NCI-H748 (cell line): ENCODE data around the gene LINC00632.
"Not testable (repeated sequence)": the region's sequence is repeated elsewhere in the genome, so short reads cannot be mapped to it uniquely, and the experiment has no call there.

Source experiments
- DNase-seq: peaks from one replicate; lab custom pipeline; 2025; ENCODE audit not compliant: unreplicated experiment; lab: John Stamatoyannopoulos, UW

Gene LINC00632

DNA sequence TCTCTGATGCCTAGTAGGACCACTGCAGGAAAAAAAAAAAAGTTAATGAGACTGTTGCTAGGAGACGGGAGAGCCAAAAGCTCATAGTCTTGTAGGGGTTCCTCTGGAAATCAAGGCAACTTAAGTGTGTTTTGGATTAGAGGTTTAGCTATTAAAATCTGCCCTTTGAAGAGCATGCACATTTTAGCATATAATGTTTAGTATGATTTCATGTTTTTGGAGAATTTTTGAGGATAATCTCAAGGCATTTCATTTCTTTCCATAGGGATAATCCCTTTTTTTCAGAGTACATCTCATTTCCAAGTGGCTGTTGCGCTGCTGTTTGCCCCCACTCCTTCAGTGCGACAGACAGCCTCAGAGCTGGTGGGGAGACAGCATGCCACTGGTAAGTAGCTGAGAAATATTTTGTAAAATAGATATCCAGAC is at the start of gene LINC00632:
Gene LINC00632, plus strand, starts transcription at position 339 of the 426 bp plus-strand sequence.
- peak; percentile 78 for DNase-seq

DNA sequence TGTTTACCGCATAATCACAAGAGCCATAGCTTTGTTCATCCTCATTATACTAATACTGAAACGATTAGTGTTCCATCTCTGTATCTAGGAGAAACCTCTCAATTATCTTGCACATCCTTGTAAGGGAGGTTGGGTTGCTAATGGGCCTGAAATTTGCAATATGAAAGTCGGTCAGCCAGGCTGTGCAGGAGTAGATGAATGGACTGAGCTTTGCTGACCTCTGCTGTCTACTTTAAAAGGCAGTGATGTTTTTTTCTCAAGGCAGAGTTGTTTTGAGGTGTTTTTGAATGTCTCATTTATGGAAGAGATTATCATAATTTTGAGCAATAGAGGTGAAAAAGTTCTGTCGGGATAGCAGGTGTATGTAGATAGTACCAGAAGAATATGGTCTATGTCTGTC is 47.9 kb upstream of the LINC00632 start:
- peak; percentile 75 for DNase-seq

DNA sequence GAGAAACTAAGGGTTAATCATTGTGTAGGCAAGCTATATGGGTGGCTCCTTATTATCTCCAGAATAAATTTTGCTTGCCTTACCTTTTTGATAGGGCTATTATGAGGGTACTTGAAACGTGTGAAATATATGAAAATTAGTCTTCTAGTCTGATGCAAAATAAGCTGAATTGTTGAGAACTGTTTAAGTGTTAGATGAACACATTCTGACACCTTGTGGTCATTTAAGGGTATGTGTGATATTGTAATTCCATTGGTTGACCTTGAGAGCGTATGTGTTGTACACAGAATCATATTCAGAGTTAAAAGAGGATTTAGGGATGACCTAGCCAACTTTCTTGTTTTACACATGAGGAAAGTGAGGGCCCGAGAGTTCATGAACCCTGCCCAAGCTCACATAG is 44.6 kb upstream of the LINC00632 start:
- DNase-seq, result peak; percentile 35

DNA sequence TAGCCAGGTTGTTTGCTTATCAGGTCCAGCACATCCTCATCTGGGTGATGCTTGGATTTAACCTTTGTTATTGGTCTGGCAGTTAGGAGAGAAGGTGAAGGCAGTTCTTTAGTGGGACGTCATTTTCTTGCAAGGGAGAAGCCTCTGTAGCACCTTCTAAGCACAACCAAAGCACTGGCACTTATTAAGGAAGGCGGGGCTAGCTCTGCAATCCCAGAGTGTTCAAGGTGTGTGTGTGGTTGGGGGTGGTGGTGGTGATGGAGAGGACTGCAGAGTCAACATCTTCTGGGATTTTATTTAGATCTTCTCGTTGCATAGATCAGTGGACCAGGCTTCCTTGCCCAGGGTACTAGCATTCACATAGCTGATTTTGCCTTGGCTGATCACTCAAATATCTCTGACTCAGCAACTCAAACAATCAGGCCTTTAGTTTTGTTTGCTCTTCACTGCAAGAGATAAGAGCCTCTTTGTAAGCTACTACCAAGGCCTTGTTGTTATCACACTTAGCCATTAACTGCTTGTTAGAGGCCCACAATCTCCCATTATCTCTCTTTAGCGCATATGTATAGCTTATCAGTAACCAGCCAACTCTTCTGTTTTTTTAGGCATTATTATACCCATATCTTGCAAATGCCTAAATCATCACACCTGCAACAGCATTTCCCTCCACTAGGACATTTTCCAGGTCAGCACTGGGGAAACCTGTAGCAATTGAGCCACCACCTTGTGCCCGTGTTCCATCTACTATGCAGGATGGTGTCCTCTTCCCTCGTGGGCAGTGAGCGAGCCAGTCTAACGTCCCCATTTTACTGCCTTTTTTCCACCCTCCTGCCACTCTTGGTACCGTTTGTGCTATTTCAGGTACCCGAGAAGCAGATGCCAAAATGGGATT is 36.5 kb upstream of the LINC00632 start:
- DNase-seq, result peak; percentile 91

DNA sequence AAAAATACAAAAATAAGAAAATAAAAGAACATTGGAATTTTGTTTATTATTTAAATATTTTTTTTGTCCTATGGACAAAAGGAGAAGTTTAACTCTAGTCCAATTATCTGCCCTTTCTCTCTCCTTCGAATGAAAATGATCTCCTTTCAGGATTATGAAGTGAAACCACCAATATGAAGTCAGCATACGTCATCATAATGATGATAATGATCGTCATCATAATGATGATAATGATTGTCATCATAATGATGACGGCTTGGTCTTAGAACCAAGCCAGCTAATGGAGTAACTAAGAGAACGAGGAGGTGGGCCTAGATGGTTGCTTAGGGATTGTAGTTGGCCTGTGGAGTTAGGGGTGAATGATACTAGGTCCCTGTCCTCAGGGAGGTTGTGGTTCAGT is 21.9 kb upstream of the LINC00632 start:
- no peak for DNase-seq

DNA sequence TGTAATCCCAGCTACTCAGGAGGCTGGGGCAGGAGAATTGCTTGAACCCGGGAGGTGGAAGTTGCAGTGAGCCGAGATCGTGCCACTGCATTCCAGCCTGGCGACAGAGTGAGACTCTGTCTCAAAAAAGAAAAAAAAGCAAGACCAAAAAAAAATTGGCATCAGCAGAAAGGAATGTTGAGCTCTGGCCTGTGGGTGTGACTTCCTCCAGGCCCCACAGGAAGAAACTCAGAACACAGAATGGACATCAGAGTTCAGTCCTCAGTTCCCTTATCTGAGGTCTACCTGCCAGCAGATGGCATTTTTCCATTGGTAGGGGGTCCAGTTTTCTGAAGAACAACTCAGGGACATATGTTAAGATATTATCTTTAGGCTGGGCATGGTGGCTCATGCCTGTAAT is 18.0 kb upstream of the LINC00632 start:
- DNase-seq, result not testable (repeated sequence)

DNA sequence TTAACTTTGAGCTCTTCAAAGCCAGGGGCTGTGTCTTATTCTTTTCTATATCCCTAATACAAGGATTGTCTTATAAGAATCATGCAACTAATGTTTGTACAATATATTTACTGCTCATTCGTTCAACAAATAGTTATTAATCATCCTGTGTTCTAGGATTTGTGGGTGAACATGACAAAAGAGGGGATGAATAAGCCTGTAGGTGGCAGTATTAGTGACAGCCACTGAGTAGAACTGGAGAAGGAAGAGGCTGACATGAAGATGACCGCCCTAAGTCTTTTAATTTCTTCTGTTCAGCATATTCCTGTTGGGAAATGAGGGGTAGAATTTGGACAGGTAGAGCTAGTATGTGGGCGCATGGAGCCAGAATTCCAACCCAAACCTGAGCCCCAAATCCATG is 11.9 kb upstream of the LINC00632 start:
- DNase-seq, result peak; percentile 16

DNA sequence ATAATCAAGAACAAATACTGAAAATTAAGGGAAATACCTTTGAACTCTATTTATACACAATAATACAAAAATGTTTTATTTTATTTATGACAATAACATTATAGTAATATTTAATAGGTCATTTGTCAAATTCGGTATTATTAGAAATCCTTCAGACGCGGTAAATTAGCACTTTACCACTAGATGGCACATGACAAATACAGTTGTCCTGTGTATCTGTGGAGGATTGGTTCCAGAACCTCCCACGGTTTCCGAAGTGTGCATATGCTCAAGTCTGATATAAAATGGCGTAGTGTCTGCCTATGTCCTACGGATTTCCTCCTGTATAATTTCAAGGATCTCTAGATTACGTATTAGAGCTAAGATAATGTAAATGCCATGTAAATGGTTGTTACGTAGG is 8.1 kb upstream of the LINC00632 start:
- DNase-seq, result peak; percentile 68

DNA sequence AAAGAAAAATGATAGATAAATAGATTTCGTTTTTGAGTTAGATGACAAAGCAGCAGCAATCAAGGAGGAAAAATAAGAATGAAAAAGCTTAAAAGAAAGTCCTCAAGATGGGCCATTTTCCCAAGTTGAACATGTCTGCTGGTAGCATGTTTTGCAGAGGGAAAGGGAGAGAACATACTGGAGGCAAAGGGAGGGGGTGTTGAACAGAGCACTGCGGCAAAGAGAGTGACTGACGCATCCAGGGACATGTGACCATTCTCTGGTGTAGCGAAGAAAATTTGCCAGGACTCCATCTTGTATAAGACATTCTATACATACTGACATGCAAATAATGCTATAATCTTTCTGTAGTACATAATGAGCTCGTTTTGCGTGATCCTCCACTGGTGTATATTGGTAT is 1.2 kb downstream of the LINC00632 start:
- DNase-seq, result peak; percentile 89

DNA sequence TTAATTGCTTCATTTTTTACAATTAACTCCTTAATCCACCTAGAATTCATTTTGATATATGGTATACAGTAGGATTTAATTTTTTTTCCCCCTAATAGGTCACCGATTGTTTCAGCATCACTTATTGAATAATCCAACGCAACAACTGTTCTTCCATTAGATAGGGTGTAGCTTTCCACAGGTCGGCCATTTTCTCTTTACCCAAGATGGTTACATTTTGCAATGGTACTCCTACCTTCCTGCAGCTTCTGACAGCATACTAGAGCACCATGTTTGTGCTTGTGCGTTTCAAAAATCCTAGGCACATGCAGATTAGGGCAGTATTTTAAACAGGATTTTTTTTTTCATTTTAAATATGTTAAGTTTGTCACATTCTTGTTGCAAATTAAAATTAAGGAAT is 2.3 kb downstream of the LINC00632 start:
- DNase-seq, result peak; percentile 72

DNA sequence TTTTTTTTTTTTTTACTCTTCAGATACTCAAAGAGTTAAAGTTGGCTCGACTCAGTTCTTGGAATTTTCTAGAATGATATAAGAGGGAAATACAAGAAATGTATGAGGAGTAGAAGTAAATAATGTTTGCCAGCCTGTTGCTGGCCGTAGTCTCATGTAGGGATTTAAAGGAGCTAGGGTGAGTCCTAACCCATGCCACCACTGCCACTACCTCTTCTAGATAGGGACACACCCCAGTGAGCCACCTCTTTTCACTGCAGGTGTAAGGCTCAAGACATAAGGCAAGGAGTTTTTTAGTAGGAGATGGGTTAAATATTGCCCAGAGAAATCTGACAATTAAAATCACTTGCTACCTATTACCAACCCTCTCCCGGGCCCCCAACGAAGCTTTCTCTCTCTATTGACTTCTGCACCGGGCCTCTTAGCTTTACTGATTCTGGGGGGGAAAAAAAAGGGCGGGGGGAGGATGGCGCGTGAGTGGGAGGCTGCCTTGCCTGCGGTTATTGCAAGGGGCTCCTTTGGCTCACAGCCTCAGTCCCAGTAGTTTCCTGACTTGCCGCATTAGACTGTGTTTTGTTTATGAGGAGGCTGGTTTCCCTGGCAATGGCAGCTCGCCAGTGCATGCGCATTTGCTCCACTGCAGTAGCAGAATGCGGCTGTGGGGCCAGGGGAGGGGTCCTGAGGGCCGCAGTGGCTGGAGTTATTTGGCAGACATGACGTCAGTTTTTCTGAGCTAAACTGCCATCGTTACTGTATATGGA is 3.0 kb downstream of the LINC00632 start:
- peak; percentile 86 for DNase-seq

DNA sequence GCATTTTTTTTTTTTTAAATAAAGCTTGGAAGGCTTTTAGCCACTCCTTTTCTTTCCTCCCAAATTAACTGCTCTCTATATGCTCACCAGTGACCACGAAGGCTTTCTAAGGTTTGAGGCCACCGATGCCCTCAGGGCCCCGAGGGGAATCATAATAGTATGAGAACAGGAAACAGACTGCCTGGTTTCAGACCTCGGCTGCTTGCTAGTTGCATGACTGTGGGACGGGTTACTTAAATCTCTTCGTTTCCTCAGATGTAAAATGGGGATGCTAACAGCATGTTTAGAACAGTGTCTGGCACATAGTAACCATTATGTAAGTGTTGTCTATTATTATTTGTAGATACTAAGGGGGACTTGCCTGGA is 3.6 kb downstream of the LINC00632 start:
- no peak for DNase-seq

DNA sequence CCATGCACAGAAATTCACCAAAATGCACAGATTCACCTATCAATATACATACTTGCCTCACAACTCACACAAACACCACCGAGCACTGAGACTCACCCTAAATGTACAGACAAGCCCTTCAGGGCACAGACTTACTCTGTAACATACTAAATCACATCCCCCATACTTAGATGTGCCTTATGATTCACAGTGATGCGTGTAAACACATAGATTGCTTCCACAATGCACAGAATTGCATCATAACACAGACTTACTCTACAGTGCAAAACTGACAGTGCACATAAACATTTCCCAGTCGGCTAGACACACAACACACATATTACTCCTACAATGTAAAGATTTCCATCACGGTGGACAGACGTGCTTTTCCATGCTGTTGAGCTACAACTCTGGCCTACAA is 6.2 kb downstream of the LINC00632 start:
- no peak for DNase-seq

DNA sequence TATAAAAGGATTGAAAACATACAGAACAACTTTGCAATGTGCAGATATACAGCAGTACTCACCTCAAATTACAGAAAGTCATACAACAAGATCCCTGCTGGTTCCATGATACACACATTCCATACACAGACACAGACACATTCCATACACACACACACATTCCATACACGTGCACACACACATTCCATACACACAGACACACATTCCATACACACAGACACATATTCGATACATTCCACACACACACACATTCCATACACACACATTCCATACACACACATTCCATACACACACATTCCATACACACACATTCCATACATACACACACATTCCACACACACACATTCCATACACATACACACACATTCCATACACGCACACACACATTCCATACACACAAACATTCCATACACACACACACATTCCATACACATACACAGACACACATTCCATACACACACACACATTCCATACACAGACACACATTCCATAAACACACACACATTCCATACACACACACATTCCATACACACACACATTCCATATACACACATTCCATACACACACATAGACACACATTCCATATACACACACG is 13.7 kb downstream of the LINC00632 start:
- DNase-seq, result no peak

DNA sequence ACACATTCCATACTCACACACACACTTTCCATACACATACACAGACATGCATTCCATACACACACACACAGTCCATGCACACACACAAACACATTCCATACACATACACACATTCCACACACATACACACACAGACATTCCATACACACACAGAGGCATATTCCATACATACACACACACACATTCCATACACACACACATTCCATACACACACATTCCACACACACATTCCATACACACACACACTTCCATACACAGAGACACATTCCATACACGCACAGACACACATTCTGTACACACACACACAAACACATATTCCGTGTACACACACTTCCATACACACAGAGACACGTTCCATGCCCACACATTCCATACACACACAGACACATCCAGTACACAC is 14.8 kb downstream of the LINC00632 start:
- DNase-seq, result no peak

DNA sequence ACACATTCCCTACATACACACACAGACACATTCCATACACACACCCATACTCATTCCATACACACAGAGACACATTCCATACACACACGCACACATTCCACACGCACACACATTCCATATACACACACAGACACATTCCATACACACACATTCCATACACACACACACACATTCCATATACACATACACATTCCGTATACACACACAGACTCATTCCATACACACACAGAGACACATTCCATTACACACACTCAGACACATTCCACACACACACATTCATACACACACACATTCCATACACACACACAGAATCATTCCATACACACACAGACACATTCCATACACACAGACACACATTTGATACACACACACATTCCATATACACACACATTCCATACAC is 15.2 kb downstream of the LINC00632 start:
- no peak for DNase-seq

DNA sequence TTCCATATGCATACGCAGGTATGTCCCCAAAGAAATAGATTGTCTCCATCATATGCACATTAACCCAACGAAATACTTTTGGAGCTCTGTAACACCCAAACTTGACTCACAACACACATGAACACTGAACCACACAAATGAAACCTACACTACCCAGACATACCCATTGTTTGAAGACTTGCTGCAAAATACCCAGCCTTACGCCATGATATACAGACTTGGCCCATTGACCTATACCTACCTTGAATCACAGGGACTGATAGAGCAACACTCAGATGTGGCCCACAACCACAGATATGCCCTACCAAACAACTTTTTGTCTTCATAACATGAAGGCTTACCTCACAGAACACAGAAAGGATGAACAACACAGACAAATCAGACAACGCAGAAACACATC is 15.9 kb downstream of the LINC00632 start:
- no peak for DNase-seq

DNA sequence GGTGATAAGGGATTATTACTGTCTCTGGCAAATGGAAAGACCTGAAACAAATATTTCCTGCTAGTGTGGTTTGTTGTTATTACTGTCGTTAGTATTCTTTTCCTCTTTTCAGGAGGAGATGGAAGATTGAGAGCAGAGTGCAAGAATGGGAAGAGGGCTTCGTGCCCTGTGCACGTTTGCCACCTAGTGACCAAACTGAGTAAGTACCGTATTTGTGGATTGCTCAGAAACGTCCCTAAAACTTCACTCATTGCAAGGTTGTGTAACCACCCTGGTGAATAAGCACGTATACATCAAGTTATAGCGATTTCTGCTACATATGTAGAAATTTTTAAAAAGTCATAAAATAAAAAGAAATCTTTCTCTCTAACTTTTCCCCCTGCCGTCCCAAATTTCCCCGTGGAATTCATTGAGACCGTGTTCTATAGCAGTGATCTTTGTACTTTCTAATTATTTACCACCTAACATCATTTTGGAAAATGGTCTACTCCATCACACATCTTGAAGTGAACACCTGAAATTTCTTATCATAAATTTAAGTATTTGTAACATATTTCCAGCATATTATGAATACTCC is 24.3 kb downstream of the LINC00632 start:
- DNase-seq, result peak; percentile 47

DNA sequence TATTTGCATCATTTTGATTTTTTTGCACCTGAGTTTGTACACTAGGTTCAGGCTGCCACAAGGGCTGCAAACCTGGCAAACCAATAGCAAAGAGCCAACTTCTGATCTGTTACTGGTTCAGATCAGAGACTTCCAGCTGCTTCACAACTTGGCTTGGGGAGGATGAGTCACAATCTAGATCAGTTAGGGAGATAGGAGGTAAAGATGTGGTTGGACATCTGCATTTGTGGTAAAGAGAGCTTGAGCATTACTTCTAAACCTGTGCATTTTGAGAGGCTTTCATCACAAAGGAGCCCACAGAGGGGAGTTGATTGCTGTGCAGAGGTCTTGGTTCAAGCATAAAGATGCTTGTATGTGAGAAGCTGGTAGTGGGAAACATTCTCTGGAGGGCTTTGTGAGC is 34.5 kb downstream of the LINC00632 start:
- no peak for DNase-seq

DNA sequence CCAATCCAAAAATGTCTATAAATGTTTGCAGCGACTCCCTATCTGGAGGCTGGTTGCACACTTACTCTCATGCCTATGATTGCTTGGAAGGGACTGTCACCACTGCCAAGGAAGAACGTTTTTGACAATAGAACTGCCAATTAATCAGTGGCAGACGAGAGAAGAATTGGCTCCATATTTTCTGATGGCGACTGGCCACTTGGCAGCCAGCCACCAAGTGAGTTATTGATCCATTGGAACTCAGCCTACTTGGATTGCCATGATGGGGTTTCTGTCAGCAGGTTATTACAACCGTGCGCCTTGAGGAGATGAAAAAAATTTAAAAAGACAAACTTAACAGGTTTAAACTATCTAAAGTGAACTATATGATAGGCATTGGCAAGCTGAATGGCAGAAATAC is 47.4 kb downstream of the LINC00632 start:
- DNase-seq, result no peak

DNA sequence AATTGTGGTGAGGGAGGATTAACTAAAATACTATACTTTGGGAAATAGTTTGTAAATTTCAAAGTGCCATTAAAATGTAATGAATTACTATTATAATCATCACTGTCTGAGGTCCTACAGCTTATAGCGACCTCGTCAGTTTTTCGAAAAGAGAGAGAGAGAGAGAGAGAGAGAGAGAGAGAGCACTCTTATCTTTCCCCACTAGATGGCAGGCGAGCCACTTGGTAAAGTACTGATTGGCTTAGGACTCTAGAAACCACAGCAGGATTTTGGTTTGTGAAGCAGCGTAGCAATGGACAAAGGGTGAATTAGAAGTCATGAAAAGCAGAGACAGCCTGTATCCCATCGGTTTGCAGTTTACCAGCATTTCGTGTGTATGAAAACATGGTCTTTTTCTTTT is 52.5 kb downstream of the LINC00632 start:
- peak; percentile 75 for DNase-seq
